Left kidney (tissue), 2 donors: Measurements from ENCODE around the gene MMP2. TPM values are rescaled to one million over a fixed set of nuclear protein-coding genes. Genes with fewer than 3 reads are reported as not detected.

Source experiments
- DNase-seq: peaks from one replicate; pipeline ENCODE4 v3.0.0-alpha.2; 2013
- polyA plus RNA-seq: library from polyadenylated mRNA; unstranded; fragments of 120-200 nt; gene quantifications from one replicate; pipeline ENCODE4 v1.2.1, GENCODE V29; 2013; ENCODE audit not compliant: insufficient read length

MMP2 gene
- polyA plus RNA-seq, 1 donor = 256 TPM

DNA sequence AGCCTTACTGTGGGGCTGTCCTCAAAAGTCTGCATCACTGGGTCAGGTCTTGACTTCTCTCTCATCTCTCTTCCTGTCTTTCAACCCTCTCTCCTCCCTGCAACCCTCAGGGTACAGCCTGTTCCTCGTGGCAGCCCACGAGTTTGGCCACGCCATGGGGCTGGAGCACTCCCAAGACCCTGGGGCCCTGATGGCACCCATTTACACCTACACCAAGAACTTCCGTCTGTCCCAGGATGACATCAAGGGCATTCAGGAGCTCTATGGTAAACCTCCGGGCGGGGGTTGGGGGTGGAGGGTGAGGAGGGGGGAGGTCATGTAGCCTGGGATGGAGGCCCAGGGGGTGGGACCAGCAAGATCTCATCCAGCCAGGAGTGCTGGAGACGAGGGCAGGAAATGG is 12.7 kb downstream of the MMP2 start:
- DNase-seq = no peak

DNA sequence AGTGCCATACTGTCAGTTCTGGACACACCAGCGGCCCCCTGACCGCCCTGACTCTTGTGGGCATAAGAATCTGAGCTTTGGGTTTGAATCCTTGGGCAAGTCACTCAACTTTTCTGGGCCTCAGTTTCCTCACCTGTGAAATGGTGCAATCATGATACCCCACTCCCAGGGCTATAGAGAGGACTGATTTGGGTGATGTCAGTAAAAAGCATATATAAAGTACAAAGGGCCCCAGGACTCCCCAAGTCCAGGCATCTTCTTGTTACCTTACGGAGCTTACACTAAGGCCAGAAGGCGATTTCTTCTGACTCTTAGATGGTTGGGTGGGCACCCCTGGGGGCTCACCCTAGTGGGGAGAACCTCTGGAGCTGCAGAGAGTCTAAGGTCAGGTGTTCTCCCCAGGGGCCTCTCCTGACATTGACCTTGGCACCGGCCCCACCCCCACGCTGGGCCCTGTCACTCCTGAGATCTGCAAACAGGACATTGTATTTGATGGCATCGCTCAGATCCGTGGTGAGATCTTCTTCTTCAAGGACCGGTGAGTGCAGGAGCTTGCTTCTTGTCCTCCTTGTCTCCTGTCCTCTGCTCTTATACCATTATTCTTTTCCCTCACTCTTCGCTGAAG is 13.9 kb downstream of the MMP2 start:
- DNase-seq = no peak

DNA sequence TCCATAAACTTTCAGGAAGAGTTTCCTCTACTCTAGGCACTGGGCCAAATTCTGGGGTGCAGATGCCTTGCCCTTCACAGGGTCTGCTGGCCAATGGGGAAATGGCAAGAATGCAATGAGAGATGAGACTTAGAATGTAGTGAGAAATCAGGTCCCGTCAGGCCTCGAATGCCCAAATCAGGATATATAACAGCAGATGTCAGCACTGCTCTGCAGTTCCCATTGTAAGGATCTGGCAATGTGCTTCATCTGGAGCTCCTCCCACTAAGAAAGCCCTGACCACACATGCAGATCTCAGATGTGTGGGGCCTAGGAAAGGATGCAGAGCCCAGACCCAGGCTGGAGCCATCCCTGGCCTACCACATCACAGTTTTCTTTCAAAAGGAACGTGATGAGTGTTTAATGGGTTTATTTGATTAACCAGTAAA is 16.0 kb downstream of the MMP2 start:
- DNase-seq = no peak

DNA sequence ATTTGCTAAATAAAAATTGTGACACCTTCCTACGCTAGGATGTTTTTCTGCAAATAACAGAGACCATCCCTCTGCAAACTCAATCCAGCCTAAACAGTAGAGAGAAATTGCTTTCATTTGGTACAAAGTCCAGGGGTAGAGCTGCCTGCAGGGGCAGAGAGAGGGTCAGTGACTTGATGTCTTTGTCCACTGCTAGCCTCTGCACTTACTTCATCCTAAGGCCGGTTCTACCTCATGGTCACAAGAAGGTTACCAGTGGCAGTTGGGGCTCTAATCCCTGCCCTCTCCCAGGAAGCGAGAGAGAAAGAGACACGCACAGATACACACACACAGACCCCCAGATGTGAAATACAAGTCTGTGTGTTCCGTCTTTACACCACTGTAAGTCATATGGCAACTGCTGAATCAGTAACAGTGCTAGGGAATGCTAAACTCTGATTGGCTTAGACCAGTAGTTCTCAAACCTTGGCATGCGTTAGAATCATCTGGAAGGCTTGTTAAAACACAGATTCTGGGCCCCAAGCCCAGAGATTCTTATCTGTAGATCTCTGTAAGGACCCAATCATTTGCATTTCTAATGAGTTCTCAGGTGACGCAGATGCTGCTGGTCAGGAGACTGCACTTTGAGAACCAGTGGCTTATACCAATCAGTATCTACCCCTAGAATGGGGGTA is 16.8 kb downstream of the MMP2 start:
- DNase-seq = no peak

DNA sequence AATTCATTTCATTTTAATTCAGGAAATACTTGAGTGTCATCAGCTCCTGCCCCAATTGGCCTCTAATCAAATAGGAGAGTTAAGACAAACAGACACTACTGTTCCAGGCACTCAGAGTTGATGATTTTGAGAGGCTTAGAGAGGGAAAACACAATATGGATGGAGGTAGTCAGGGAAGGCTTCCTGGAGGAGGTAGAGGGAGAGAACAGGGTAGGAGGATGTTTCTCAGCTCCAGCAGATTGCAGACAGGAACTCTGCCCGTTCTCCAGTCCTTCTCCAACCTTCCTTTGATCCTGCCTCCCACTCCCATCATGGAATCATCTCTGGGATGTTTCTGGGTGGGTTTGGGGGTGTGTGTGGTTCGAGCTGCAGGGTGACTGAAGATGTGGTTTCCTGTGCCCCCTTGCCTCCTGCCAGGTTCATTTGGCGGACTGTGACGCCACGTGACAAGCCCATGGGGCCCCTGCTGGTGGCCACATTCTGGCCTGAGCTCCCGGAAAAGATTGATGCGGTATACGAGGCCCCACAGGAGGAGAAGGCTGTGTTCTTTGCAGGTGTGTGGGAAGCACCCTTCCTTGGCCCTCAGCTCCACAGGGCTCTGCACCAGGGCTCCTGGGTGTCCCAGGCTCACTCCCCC is 17.6 kb downstream of the MMP2 start:
- DNase-seq = no peak

DNA sequence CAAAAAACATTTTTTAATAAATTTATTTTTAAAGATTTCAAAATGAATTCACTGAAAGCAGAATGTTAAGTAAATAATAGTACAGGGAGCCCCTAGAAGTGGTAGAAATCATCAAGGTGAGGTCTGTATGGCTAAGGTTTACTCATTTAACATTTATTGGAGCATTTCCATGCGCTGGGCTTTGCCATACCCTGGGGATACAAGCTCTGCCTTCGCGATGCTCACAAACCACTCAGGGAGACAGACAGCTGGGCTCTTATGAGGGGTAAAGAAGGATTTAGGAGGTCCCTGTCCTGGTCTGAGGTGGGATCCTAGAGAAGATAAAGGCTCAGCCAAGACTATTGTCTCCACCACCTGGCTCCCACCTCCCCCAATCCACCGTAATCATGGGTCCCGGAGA is 18.6 kb downstream of the MMP2 start:
- DNase-seq = no peak

DNA sequence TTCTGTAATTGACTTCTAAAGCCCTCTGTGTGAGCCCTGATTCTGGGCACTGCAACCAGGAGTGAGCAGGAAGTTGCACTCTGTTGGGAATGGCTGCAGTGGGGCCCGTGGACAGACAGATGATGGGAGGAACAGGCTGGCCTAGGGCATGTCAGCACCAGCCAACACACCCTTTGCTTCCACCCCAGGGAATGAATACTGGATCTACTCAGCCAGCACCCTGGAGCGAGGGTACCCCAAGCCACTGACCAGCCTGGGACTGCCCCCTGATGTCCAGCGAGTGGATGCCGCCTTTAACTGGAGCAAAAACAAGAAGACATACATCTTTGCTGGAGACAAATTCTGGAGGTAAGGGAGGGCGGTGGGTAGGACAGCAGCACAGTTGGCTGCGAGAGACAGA is 19.1 kb downstream of the MMP2 start:
- DNase-seq = no peak

DNA sequence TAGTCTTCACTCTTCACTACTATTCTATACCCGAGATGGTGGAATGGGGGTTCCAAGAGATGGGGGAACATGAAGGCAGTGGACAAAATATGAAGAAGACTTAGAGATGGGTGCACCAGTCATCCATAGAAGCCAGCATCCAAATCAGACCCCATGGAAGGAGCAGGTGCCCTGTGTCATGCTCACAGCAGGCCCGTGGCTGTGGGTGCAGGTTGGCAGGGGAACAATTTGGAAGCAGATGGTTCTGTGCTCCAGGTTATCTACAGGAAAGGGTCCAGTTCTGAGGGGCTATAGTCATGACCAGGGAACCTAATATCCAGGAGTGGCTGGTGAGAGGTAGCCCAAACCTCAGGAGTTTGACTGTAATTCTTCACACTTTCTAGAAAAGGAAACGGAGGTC is 20.3 kb downstream of the MMP2 start:
- no peak for DNase-seq

DNA sequence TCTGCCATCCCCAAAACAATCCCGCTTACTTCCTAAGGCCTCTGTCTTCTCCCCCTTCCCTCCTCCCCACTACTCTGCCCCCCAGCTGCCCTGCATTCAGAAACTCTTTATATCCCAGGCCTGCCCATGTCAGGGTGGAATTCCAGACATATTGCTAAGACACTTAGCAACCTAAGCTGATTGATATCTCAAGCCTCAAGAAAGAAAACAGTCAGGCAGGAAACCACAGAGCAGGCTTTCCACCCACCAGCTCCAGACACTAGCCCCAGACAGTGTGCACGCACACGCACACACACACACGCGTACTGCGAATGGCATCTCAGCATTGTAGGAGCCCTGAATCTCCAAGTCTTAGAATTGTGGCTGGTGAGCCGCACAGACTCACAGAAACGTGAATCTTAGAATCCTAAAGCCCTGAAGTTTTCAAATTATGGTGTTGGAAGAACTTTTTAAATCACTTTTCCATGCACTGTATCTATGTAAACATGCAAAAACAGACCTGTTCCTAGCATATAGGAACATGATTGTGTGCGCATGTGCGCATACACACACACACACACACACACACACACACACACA is 21.0 kb downstream of the MMP2 start:
- DNase-seq = no peak

DNA sequence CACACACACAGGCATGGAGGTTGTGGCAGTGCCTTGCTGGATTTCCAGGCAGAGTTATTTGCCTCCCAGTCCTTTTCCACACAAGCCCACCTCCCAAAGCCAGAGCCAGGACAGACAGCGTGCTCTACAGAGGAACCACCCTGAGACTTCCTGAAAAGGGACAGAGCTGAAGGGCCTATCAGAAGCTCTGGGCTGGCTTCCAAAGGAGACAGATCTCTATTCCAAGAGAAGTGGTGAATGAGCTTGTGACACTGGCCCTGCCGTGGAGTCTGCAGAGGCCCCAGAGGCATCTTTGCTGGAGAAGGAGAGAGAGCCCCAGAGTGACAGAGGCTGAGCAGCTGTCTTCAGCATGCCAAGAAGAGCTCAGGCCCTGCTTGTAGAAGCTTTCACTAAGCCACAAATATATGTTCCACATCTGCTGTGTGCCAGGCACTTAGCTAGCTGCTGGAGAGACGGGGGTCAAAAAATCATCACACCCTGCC is 21.6 kb downstream of the MMP2 start:
- DNase-seq = no peak

DNA sequence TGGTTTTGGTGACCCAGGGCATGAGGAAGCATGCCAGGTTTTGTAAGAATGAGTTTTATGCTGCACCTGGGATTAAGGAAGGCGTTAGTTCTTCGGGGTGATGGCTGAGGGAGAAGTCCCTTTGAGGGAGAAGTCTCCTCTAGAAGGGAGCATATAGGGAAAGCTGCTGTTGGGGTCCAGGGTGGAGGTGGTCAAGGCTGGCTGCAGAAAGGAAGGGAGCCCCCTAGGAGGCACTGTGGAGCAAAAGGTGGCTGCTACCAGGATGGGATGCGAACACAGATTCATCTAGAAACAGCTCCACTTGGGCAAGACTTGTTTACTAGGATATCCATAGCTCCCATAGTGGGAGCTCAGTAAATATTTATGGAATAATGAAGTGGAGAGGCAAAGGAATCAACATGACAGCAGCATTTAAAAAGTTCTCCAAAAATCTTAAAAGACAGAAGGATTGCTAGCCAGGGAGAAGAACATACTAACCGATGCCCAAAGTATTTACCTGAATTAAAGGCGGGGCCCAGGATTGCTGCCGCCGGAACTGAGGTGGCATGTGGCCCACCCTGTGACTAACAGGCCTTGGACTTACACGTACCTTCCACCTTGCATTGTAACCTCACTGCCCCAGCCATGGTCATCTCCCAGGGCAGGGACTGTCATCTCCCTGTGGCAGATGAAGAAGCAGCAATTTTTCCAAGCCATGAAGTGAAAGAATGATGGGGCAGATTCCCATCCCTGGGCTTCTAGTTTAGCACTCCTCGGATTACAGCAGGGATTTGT is 22.7 kb downstream of the MMP2 start:
- DNase-seq = no peak

DNA sequence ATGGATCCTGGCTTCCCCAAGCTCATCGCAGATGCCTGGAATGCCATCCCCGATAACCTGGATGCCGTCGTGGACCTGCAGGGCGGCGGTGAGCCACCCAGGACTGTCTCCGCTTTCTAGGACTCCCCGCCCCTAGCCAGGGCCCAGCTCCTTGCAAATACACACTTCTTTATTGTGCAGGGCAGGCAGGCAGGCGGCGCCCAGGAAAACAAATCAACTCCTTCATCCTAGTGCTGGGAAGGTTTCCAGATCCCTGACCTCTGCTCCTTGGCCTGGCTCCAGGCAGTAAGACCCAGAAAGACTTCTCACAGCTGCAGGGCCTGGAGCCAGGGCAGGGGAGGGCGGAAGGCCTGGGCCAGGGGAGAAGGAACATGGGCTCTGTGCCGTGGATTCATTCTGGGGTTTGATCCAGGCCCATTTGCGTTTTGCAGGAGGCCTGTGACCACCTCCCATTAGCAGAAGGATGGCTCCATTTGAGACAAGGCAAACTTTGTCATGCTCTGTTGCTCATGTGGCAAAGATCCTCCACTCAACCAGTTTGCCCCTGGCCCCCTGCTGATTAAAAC is 23.9 kb downstream of the MMP2 start:
- DNase-seq = peak; percentile 77

DNA sequence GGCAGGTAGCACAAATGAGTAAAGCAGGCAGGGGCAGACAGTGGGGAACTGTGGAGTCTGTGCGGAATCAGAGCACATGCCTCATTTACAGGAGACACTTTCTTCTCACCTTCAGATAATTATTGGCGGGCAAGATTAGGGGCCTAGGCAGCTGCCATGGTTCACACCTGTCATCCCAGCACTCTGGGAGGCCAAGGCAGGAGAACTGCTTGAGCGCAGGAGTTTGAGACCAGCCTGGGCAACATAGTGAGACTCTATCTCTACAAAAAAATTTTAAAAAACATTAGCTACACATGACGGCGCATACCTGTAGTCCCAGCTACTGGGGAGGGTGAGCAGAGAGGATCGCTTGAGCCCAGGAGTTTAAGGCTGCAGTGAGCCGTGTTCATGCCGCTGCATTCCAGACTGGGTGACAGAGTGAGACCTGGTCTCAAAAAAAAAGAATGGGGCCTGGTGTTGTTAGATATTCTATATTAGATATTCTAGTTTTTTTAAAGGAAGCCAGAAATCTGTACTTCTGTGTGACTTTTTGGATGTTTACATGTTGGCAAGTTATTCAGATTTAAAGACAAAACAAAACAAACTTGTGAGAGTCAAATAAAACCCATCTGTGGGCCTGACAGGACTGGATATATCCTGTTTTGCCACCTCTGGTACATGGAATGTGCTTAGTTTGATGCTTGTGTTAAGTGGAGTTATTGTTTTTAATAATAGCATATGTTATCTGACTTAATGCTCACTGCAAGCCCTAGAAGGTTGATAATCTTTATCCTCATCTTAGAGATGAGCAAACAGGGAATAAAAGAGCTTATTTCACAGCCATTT is 24.9 kb downstream of the MMP2 start:
- no peak for DNase-seq

DNA sequence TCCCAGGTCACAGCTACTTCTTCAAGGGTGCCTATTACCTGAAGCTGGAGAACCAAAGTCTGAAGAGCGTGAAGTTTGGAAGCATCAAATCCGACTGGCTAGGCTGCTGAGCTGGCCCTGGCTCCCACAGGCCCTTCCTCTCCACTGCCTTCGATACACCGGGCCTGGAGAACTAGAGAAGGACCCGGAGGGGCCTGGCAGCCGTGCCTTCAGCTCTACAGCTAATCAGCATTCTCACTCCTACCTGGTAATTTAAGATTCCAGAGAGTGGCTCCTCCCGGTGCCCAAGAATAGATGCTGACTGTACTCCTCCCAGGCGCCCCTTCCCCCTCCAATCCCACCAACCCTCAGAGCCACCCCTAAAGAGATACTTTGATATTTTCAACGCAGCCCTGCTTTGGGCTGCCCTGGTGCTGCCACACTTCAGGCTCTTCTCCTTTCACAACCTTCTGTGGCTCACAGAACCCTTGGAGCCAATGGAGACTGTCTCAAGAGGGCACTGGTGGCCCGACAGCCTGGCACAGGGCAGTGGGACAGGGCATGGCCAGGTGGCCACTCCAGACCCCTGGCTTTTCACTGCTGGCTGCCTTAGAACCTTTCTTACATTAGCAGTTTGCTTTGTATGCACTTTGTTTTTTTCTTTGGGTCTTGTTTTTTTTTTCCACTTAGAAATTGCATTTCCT is 26.5 kb downstream of the MMP2 start:
- no peak for DNase-seq

DNA sequence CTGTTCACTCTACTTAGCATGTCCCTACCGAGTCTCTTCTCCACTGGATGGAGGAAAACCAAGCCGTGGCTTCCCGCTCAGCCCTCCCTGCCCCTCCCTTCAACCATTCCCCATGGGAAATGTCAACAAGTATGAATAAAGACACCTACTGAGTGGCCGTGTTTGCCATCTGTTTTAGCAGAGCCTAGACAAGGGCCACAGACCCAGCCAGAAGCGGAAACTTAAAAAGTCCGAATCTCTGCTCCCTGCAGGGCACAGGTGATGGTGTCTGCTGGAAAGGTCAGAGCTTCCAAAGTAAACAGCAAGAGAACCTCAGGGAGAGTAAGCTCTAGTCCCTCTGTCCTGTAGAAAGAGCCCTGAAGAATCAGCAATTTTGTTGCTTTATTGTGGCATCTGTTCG is 27.1 kb downstream of the MMP2 start:
- DNase-seq = no peak

DNA sequence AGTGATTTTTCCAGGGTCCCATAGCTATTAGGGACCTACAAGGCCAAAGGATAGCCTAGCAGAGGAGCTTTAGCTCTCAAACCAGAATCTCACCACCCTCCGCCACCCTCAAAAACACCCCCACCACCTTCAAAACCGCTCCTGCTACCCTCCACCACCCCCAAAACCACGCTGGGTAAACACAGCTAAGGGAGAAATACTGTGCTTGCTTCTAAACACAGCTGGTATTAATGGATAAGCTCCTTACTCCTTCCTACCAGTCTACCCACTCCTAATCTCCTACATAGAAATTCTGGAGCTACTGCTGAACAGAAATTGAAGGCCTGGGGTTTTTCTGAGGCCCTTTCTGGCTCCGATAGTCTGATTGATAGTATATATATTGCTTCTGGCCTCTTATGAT is 27.7 kb downstream of the MMP2 start:
- DNase-seq = no peak

DNA sequence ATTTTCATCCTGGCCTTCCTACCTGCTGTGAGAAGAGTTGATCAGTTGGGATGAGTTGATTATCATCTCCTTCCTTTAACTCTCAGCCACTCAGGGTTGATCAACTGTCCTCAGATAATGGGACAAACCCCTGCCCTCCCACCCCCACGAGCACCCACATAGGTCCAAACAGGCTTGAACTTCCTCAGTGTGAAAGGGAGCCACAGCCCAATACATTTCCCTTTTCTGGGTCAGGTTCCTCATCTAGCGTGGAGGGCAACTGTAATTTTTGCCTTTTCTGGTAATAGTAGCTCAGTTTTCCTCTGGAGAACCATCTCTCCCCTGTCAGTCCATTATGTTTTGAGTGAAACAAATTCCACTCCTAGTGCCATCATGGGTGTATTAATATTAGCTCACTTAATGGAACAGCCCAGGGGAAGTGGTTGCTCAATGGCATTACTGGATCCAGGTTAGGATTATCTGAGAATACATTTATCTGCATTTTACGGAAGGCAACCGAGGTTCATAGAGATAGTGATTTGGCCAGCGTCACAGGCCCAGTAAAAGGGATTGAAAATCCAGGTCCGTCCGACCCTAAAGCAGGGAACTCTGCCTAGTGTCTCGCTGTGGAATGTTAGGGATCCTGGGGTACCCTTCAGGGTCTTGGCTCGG is 29.4 kb downstream of the MMP2 start:
- no peak for DNase-seq

DNA sequence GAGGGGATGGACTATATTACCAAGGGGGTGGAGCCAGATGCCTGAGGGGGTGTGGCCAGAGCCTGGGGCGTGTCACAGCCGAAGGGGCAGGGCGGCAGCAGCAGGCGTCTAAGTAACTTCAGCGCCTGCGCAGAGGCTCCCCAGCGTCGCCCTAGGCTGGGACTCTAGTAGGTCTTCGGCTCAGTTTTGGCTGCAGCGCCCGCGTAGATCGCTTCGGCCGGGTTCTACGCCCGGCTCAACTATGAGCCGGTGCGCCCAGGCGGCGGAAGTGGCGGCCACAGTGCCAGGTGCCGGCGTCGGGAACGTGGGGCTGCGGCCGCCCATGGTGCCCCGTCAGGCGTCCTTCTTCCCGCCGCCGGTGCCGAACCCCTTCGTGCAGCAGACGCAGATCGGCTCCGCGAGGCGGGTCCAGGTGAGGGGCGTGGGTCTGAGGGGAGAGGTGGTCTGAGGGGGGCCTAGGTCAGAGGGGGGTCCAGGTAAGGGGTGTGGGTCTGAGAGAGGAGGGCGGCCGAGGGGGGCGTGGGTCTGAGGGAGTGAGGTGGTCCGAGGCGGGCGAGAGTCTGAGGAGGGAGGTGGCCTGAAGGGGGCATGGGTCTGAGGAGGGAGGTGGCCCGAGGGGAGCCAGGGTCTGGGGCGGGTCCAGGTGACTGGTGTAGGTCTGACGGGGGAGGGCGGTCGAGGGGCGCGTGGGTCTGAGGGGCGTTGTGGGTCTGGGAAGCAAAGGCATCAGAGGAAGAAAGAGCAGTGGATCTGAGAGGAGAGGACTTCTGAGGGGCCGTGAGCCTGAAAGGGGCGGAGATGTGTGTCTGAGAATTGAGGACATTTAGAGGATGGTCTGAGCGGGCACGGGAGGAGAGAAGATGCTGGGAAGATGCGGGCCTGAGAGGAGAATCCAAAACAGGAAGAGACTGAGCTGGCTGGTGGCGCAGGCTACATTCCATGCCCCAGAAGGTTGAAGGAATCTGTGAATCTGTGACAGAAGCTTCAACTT is 30.2 kb downstream of the MMP2 start, which contains the start of gene LPCAT2:
LPCAT2 (plus strand) TSS at position 132 of the 991 bp plus-strand sequence; CDS start at position 242, 110 bp downstream.
- DNase-seq = peak; percentile 68
